GM13977 (cell line): ENCODE data around the gene PIP4K2C.

ENCODE experiments used
- DNase-seq: peaks from one replicate; pipeline ENCODE4 v3.0.0; 2012; ENCODE audit warnings: low spot score
- in situ Hi-C: fragments of 300-500 bp; cut with MboI; formaldehyde crosslinking; loops from one replicate; pipeline ENCODE4 v1.12.0; 2022; ENCODE audit warnings: low sequenced_read_pairs, low pct_unique_long_range_greater_than_20kb, mixed read lengths, inconsistent platforms; ENCODE audit not compliant: unreplicated experiment
- TF ChIP-seq, protein P1 (sequence below): IDR thresholded peaks from 2 replicates; pipeline ENCODE4 v1.5.1; 2012; ENCODE audit warnings: mild to moderate bottlenecking, control low read depth; ENCODE audit not compliant: insufficient read depth; ENCODE audit errors: extremely low read depth, missing control alignments

Gene PIP4K2C

DNA sequence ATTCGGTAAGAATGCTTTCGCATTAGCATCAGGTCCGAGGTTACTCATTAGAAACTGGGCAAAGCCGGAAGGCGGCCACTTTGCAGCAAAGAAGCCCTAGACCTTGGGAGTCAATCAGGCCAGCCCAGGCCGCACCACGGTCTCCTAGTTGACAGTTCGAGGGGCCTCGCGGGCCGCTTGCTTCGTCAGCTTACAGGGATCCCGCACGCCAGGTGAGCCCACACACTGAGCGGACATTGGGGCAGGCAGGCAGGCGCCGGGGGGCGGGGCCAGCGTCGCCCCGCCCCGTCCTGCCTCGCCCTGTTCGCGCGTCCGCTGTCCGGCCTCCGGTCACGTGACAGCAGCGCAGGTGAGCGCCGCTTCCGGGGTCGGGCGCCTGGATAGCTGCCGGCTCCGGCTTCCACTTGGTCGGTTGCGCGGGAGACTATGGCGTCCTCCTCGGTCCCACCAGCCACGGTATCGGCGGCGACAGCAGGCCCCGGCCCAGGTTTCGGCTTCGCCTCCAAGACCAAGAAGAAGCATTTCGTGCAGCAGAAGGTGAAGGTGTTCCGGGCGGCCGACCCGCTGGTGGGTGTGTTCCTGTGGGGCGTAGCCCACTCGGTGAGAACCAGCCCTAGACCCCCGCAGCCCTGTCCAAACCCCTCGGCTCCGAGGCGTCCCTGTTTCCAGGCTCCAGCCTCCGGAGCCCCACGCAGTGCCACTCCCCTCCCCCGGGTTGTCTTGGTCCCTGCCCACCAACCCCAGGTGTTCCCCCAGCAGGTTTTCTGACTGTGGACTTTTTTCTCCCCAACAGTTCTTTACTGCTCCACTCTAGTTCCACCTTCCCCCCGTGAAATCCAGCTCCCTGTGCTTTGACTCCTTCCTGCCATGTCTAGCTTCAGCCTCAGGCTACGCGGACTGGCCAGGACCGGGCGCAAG lies at the start of gene PIP4K2C:
Gene PIP4K2C, plus strand, starts transcription at position 329 of the 918 bp plus-strand sequence. Its CDS starts 98 bp downstream, at position 427.
- DNase-seq: peak; percentile 95
- TF ChIP-seq, protein P1, sequence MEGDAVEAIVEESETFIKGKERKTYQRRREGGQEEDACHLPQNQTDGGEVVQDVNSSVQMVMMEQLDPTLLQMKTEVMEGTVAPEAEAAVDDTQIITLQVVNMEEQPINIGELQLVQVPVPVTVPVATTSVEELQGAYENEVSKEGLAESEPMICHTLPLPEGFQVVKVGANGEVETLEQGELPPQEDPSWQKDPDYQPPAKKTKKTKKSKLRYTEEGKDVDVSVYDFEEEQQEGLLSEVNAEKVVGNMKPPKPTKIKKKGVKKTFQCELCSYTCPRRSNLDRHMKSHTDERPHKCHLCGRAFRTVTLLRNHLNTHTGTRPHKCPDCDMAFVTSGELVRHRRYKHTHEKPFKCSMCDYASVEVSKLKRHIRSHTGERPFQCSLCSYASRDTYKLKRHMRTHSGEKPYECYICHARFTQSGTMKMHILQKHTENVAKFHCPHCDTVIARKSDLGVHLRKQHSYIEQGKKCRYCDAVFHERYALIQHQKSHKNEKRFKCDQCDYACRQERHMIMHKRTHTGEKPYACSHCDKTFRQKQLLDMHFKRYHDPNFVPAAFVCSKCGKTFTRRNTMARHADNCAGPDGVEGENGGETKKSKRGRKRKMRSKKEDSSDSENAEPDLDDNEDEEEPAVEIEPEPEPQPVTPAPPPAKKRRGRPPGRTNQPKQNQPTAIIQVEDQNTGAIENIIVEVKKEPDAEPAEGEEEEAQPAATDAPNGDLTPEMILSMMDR: no peak
- in situ Hi-C loops: no loop called here

DNA sequence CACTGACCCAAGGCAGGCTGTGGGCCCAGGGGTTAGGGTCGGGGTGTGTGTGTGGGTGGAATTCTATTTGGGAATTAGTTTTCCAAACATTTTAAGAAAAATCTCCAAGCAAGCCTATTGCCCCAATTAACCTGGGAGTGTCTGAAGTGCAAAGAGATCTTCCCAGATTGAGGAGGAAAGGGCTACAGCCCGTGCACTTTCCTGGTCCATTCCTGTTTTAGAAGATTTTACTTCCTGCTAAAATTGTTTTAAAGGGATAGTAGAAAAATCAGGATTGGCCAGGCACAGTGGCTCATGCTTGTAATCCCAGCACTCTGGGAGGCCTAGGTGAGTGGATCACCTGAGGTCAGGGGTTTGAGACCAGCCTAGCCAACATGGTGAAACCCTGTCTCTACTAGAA lies 49.3 kb upstream of the PIP4K2C start:
- TF ChIP-seq, protein P1: no peak
- no peak for DNase-seq
- in situ Hi-C loops: no loop called here

DNA sequence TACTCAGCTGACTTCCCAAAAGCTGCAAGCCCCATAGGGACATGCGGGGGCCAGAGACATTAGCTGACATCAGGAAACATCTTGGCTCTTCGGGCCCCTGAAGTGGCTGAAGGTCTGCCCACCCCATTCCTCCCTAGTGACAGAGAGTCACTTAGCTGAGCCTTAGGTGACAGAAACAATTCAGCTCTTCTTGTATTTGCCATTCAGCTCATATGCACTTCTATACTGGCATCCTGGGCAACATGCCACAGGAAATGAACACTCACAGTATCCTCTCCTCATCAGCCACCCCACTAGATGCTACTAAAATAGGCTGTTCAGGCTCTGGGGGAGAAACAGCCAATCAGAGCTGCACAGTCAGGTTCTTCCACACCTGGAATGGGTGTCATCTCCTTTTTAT lies 47.4 kb upstream of the PIP4K2C start:
- in situ Hi-C loops: no loop called here
- TF ChIP-seq, protein P1: no peak
- DNase-seq: no peak

DNA sequence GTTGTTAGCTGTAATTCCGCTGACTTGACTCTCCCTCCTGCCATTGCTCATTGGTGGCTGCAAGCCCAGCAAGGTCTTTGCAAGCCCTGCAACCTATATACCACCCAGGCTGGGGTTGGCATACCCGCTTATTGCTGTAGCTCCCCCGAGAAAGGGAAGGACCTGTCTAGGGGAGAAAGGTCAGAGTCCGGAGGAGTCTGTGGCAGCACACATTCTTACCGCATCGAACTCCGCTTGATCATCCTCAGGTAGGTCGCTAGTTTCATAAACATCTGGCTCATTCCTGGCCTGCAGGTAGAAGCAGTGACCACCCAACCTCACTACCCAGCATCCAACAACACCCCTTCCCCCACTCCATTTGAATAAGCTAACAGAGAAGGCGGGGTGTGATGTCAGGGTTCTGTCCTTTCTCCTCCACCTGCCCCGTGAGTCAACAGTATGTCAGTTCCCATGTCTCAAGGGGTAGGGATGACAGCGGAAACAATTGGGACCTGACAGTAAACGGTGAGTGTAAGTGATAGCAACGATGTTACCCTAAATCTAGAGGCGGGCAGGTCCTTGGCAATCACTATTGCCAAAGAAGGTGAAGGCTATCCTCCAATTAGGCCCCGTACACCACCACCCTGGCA lies 45.1 kb upstream of the PIP4K2C start:
- no peak for DNase-seq
- in situ Hi-C loops: no loop called here
- TF ChIP-seq, protein P1: no peak

DNA sequence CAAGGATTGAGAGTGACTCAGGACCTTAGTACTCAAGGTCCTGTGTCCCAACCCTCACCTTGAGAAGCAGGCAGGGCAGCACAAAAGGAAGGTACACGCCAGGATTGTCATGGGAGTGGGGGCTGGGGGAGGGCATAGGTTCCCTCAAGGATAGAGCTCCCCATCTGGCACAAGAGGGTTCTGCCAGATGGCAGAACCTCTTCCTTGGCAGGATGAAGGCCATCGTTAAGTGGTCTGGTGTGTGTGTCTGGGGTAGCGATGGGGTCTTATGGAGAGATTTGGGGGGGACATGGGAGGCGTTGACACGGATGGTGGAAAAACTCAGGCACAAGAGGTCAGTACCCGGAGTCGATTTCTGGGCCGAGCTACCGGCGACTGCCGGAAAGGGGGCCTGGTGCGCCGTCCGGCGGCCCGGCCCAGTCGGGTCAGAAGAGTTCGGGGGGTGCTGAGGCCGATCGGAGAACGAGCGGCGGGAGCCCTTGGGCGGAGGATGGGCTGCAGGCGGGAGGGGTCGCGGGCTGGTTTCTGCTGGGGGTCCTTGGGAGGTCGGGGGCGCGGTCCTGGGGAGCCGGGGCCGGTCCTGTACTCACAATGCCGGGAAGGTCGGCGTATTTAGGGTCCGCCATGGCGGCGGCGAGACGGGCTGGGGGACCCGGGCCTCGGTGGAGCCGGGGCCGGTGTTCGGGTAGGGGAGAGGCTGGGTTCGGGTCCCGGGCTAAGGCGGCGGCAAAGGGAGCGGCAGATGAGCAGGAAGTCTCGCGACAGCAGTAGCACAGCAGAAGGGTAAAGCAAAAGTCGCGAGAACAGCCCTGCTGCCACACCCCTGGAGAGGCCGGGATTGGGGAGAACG lies 44.3 kb upstream of the PIP4K2C start, which contains the start of gene DCTN2:
Gene DCTN2, minus strand, starts transcription at position 755 of the 850 bp plus-strand sequence. Its CDS starts 129 bp downstream, at position 626.
- DNase-seq: peak; percentile 99
- TF ChIP-seq, protein P1: no peak
- in situ Hi-C loops: no loop called here

DNA sequence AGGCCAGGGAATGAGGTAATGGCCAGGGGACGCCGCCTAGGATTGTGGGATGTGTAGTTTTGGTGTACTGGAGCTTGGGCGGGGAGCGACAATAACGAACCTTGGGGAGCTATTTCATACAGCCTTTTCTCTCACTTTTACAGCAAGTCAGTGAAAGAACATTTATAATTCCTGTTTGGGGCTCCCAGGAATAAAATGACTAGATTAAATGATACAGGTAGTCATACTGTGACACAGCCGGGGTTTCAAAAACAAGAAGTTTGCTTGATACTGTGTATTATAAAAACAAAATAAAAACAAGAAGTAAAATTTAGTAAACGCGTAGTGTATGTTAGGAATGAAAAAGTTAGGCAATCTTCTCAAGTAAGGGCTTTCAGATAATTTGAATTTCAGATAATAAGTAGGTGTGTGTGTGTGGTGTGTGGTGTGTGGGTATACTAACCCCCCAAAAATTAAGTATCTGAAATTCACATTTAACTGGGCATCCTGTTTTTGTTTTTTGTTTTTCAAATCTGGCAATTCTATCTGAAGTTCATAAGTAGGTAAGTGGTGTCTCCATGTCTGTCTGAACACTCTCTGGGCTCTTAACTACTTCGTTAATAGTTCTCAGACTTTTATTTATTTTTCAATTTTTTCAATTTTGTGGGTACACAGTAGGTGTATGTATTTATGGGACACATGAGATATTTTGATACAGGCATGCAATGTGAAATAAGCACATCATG lies 43.5 kb upstream of the PIP4K2C start:
- in situ Hi-C loops: no loop called here
- TF ChIP-seq, protein P1: no peak
- no peak for DNase-seq
